Skeletal muscle tissue (tissue), 2 donors: ENCODE data around the gene P2RY1. TPM values are rescaled to one million over a fixed set of nuclear protein-coding genes. Genes with fewer than 3 reads are reported as not detected.

ENCODE experiments used
- small RNA-seq: library from RNA; depleted of rRNA; stranded (forward); fragments of <200 nt; gene quantifications from one replicate; pipeline ENCODE3, GENCODE V24; 2014
- total RNA-seq: library from RNA; depleted of rRNA; stranded (reverse); fragments of >200 nt; gene quantifications from one replicate; pipeline ENCODE4 v1.2.3, GENCODE V29; 2014

The P2RY1 gene
- total RNA-seq, 1 donor from 2014 or later: 5.2 TPM

Small RNAs within 50 kb of the gene (small RNA-seq; reads per million reads assigned to genes)
- not detected for gene ATP5MGP5
